ENCODE results near the gene CACNA1A.

CACNA1A gene

DNA sequence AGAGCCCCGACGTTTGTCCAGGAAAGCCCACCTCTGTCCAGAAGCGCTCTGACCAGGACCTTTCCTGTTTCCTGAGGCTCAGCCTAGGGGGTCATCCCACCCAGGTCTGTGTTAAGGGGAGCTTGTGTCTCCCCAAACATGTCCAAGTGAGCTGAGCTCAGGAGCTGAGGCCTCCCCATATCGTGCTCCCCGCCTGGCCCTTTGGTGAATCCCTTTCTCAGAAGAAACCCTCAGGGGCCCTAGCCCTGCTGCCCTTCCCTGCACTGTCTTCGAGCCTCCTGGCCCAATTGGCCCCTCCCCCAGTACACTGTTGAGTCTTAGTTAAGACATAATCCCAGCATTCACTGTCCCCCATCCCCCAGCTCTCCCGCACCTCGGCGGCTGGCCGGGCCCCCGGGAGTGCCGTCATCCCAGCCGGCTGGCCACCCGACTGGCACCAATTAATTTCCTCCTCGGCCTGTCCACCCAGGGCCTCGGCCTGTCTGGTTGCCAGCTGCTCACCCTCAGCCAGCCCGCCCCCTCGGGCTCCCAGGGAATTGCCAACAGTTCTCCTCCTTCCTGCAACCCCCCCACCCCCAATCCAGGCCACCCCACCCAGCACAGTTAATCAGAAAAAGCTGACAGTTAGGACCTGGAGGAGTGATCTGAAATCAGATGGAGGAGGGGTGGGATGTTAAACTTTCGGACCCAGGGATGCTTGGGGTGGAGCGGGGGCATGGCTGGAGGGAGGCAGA, 342.5 kb downstream of the CACNA1A start:
- no peak for DNase-seq (ENCODE audit: low read depth)

DNA sequence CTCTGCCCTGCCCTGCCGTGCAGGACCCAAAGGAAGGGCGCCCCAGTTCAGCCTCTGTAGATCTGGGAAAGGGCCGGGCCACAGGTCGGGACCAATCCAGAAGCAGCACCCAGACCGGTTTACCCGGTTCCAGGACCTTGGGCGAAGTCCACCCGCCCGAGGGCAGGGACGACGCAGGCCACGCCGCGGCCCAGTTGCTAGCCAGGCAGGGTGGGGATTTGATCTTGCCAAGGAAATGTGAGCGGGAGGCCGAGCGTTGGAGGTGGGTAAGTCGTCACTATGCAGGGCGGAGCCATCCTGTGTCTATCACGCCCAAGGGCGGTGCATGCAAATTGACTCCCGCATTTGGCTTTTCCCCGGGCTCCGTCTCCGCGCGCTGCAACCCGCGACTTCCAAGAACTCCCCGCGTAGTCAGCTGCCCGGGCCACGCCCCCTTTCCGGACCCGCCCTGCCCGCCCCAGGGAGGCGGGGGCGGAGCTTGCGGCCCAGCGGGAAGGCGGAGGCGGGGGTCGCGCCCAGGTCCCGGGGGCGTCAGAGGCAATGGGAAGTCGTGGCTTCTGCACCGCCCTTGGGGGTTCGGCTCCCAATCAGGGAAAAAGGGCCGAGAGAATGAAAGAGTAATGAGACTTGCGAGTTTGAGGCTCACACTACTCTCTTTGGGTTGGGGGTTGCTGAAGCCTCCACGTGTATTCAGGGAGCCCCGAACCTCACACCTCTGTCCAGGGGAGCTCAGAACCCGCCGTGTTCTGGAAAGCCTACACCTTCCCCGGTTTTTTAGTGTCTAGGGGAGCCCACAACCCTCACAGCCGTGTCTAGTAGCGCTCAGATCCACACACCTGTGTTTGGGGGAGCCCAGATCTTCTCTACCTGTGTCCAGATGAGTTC, 343.3 kb downstream of the CACNA1A start:
- DNase-seq (ENCODE audit: low read depth): peak; percentile 66

DNA sequence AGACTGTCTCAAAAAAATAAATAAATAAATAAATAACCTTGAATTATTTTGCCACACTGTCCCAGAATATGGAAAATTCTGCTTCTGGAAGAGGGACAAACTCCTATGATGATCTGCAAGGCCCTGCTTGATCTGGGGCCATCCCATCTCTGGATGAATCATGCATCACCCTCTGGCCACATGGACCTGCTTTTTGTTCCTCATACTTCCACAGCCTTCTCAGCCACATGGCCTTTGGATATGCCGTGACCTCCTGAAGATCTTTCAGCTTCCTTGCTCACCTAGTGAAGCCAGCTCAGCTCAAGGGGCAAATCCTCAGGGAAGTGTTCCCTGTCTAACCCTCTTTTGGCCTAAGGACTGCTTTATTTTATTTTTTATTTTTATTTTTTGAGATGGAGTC, 345.7 kb downstream of the CACNA1A start:
- no peak for DNase-seq (ENCODE audit: low read depth)

DNA sequence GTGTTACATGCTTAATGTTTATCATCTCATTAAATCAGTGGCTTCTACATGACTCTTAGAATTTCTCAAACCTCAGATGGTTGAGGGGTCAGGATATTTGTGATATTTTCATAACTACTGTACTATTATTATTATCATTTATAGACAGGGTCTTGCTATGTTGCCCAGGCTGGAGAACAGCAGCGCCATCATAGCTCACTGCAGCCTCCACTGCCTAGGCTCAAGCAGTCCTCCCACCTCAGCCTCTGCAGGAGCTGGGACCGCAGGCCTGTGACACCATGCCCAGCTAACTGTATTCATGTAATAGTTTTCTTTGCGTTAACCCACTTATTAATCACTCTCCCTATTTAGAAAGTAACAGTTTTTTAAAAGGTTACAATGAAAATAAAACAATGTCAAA, 346.6 kb downstream of the CACNA1A start:
- no peak for DNase-seq (ENCODE audit: low read depth)

All from stimulated activated CD8-positive, alpha-beta memory T cell treated with anti-CD3 and anti-CD28 coated beads, Interleukin-15, amount 100 ng/mL, for 24 hours (primary cell).